Calu3 (cell line): ENCODE measurements around the gene STK39. TPM values are rescaled to one million over a fixed set of nuclear protein-coding genes. Genes with fewer than 3 reads are reported as not detected.

Experiments
- BruUV-seq: library from RNA; stranded (reverse); fragments of 400-500 nt; replicated peaks from 2 replicates; lab custom pipeline; 2021; lab: Mats Ljungman, UMichigan
- CTCF ChIA-PET: fragments of 300-600 bp; sonication (Branson Sonifier 250); formaldehyde crosslinking; loops from one replicate; lab custom pipeline; 2022; ENCODE audit warnings: antibody characterized with exemption; lab: Charles Lee
- DNase-seq: peaks from one replicate; pipeline ENCODE4 v3.0.0; 2022
- H3K27ac Mint-ChIP-seq: one replicate; pipeline ENCODE4 v1.8.0; 2022; ENCODE audit warnings: mixed read lengths; ENCODE audit not compliant: unreplicated experiment
- H3K27me3 Mint-ChIP-seq: one replicate; pipeline ENCODE4 v1.8.0; 2022; ENCODE audit warnings: mixed read lengths; ENCODE audit not compliant: unreplicated experiment
- H3K36me3 Mint-ChIP-seq: one replicate; pipeline ENCODE4 v1.8.0; 2022; ENCODE audit warnings: mild to moderate bottlenecking, moderate library complexity, mixed read lengths; ENCODE audit not compliant: insufficient read depth, unreplicated experiment
- H3K4me1 Mint-ChIP-seq: one replicate; pipeline ENCODE4 v1.8.0; 2022; ENCODE audit warnings: mild to moderate bottlenecking, low read depth, mixed read lengths; ENCODE audit not compliant: unreplicated experiment
- H3K4me3 Mint-ChIP-seq: one replicate; pipeline ENCODE4 v1.8.0; 2022; ENCODE audit warnings: mild to moderate bottlenecking, low read depth, moderate library complexity, mixed read lengths; ENCODE audit not compliant: unreplicated experiment
- H3K9me3 Mint-ChIP-seq: one replicate; pipeline ENCODE4 v1.8.0; 2022; ENCODE audit warnings: low read depth, mixed read lengths; ENCODE audit not compliant: unreplicated experiment
- intact Hi-C: fragments of 100-400 bp; cut with micrococcal nuclease; formaldehyde crosslinking; loops from one replicate; pipeline ENCODE4 v1.10.0; 2022; ENCODE audit not compliant: unreplicated experiment
- total RNA-seq: library from RNA; stranded (reverse); gene quantifications from 2 replicates; pipeline ENCODE4 v1.2.3, GENCODE V29; 2022
- TF ChIP-seq, protein P1 (sequence below): fragments of 200-600 bp; IDR thresholded peaks from one replicate; pipeline ENCODE4 v1.8.0; 2022; ENCODE audit warnings: antibody characterized with exemption; ENCODE audit not compliant: unreplicated experiment

The STK39 gene
- total RNA-seq, 1 experiment from 2014 or later: 110 TPM

DNA sequence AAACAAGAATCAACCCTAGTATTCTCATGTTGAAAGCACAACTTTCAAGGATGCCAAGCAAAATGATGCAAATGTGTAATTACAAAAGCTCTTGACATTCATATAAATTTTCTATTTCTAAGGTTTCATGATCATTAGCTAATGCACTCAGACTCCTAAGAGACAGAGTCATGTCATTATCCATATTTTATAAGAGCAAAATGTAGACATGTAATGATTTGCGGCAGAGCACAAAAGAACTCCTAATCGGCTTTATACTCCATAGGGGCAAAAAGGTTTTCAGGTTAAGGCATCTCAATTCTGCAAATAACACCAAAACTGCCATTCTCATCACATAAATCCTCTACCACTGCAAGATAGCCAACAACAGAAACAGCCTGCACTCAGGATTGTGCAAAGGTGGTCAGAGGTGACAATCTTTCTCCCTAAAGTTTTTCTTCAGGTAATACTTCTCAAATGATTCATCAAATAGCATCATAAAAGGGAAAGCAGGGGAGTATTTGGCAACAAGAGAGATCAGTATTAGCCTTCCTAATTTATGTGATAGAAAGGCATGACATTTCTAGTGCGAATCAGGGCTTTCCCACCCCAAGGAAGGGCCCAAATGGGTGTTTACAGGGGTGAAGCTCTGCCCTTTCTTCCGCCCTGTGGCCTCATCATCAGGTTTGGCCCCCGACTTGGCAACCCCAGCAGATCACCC lies 64.7 kb downstream of the STK39 start:
- no peak overlapping the region for H3K27ac Mint-ChIP-seq
- H3K36me3 Mint-ChIP-seq: peaks cover 16% of the 10 kb centered on the region
- H3K4me3 Mint-ChIP-seq: no peak overlapping the region
- no peaks in the 10 kb centered on the region for H3K9me3 Mint-ChIP-seq
- TF ChIP-seq, protein P1, sequence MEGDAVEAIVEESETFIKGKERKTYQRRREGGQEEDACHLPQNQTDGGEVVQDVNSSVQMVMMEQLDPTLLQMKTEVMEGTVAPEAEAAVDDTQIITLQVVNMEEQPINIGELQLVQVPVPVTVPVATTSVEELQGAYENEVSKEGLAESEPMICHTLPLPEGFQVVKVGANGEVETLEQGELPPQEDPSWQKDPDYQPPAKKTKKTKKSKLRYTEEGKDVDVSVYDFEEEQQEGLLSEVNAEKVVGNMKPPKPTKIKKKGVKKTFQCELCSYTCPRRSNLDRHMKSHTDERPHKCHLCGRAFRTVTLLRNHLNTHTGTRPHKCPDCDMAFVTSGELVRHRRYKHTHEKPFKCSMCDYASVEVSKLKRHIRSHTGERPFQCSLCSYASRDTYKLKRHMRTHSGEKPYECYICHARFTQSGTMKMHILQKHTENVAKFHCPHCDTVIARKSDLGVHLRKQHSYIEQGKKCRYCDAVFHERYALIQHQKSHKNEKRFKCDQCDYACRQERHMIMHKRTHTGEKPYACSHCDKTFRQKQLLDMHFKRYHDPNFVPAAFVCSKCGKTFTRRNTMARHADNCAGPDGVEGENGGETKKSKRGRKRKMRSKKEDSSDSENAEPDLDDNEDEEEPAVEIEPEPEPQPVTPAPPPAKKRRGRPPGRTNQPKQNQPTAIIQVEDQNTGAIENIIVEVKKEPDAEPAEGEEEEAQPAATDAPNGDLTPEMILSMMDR: no peak
- peaks cover 52% of the 10 kb centered on the region for H3K4me1 Mint-ChIP-seq
- intact Hi-C loops: loop anchor here (2.0 kb wide), 1 partner anchor 14 kb away; no protein-coding TSS in a partner anchor
- no peaks in the 10 kb centered on the region for H3K27me3 Mint-ChIP-seq
- no TSS peak for BruUV-seq
- DNase-seq: no peak
- CTCF ChIA-PET: no interaction called here

DNA sequence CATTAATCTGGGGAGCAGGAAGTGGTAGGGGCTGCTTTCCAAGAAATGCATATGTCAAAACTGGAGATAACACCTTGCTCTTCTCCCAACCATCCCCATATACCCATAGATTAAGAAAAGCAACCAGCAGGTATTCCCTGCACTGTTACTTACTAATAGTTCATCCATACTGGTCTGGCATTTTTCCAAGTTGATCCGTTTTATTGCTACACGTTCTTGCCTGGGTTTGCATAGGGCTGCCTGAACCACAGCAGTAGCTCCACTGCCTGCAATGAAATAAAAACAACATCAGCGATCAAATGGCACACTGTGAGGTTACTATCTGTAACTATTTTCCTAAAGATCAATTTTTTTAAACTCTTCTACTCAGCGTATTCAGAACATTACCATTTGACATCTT lies 65.6 kb downstream of the STK39 start:
- DNase-seq: no peak
- BruUV-seq: no TSS peak
- Mint-ChIP-seq H3K27me3 (no peaks in the 10 kb centered on the region), H3K36me3 (peaks cover 16% of the 10 kb centered on the region), H3K4me1 (peaks cover 51% of the 10 kb centered on the region), H3K4me3 (no peak overlapping the region), H3K27ac (no peak overlapping the region), H3K9me3 (no peaks in the 10 kb centered on the region)
- intact Hi-C loops: loop anchor here (2.0 kb wide), 1 partner anchor 13 kb away; no protein-coding TSS in a partner anchor
- CTCF ChIA-PET: interaction anchor here (0.8 kb wide), 1 partner anchor 8 kb away, joined by 3 read pairs; no protein-coding TSS in a partner anchor
- TF ChIP-seq, protein P1: no peak

DNA sequence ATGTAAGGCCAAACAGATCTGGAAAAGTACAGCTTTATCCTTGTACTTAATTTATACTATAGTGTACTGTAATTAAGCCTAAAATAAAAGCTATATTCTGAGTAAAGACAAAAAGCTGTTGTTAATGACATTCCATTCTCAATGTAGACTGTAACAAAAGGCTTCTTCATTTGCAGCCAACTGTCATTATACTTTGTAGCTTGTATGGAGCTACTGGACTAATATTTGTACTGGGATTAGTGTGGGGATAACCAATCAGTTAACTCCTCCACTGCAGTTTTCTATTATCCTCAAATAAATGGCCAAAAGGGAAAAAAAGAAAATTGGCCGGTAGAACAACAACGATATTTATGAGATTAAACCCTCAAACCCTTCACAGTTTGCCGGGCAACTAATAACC lies 66.5 kb downstream of the STK39 start:
- no peaks in the 10 kb centered on the region for H3K27me3 Mint-ChIP-seq
- peaks cover 16% of the 10 kb centered on the region for H3K36me3 Mint-ChIP-seq
- peaks cover 42% of the 10 kb centered on the region for H3K4me1 Mint-ChIP-seq
- intact Hi-C loops: no loop called here
- no peaks in the 10 kb centered on the region for H3K9me3 Mint-ChIP-seq
- TF ChIP-seq, protein P1: no peak
- DNase-seq: no peak
- H3K4me3 Mint-ChIP-seq: no peak overlapping the region
- no peak overlapping the region for H3K27ac Mint-ChIP-seq
- CTCF ChIA-PET: interaction anchor here (0.8 kb wide), 1 partner anchor 9 kb away, joined by 3 read pairs; no protein-coding TSS in a partner anchor
- BruUV-seq: no TSS peak

DNA sequence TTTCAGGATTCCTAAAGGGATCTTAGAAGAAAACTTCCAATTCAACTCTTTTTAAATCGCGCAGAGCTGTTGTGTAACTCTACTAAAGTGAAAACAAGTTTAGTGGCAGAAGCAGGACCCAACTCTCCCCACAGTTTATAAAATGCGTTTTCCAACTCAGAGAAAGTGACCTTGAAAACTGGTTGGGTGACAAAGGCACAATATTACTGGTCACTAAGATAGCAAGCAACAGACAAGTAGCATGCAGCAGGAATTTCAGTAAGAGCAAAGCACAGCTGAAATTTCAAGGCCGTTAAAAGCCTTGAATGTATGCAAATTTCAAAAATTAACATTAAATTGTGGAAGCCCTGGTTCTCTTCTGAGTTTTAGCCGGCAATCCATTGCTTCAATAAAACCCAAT lies 66.9 kb downstream of the STK39 start:
- Mint-ChIP-seq H3K4me1 (peaks cover 38% of the 10 kb centered on the region), H3K27ac (no peak overlapping the region), H3K9me3 (no peaks in the 10 kb centered on the region), H3K4me3 (no peak overlapping the region), H3K36me3 (peaks cover 16% of the 10 kb centered on the region), H3K27me3 (no peaks in the 10 kb centered on the region)
- CTCF ChIA-PET: no interaction called here
- BruUV-seq: TSS peak; percentile 5
- TF ChIP-seq, protein P1: no peak
- DNase-seq: no peak
- intact Hi-C loops: no loop called here
